ENCODE results near the gene P4HB. TPM values are rescaled to one million over a fixed set of nuclear protein-coding genes. Genes with fewer than 3 reads are reported as not detected.

P4HB gene
- total RNA-seq, 4 donors from 2014 or later: 685 to 999 (median 839) TPM

- intact Hi-C loops (cut with DNase I; ENCODE audit: low total_unique reads): no loop called here
- WGBS, 2 donors: 38 to 44% methylated on average over 17 to 18 of the region's 23 CpGs
- no peak overlapping the region for H3K4me3 ChIP-seq (ENCODE audit: low read depth, poor library complexity, severe bottlenecking)
- TF ChIP-seq CTCF (IDR thresholded peaks at IDR 0.05) (no peak), POLR2A (IDR thresholded peaks at IDR 0.05) (no peak)
- no peak for DNase-seq (ENCODE audit: low spot score in 2 of 2)
Observed at GRCh38 chr17:81867170-81867990, 7.0 kb upstream of the P4HB start.

GRCh38 chr17:81866440-81867169 is 6.3 kb upstream of the P4HB start:
- no peak for DNase-seq (ENCODE audit: low spot score in 2 of 2)
- 68 to 77% methylated on average over 9 to 18 of the region's 18 CpGs for WGBS, 2 donors
- H3K4me3 ChIP-seq (ENCODE audit: low read depth, poor library complexity, severe bottlenecking): no peak overlapping the region
- no peak for TF ChIP-seq CTCF (IDR thresholded peaks at IDR 0.05)
- no peak for TF ChIP-seq POLR2A (IDR thresholded peaks at IDR 0.05)
- intact Hi-C loops (cut with DNase I; ENCODE audit: low total_unique reads): no loop called here

- DNase-seq (ENCODE audit: low spot score in 2 of 2): peak in 1 of 2 donors; percentile 87
- 67 to 70% methylated on average over 18 of the region's 18 CpGs for WGBS, 2 donors
- no peak overlapping the region for H3K4me3 ChIP-seq (ENCODE audit: low read depth, poor library complexity, severe bottlenecking)
- intact Hi-C loops (cut with DNase I; ENCODE audit: low total_unique reads): no loop called here
- no peak for TF ChIP-seq CTCF (IDR thresholded peaks at IDR 0.05)
- no peak for TF ChIP-seq POLR2A (IDR thresholded peaks at IDR 0.05)
Observed at GRCh38 chr17:81865733-81866439, 5.6 kb upstream of the P4HB start.

- TF ChIP-seq CTCF (IDR thresholded peaks at IDR 0.05) (no peak), POLR2A (IDR thresholded peaks at IDR 0.05) (no peak)
- intact Hi-C loops (cut with DNase I; ENCODE audit: low total_unique reads): no loop called here
- DNase-seq (ENCODE audit: low spot score in 2 of 2): no peak
- 93 to 95% methylated on average over 8 of the region's 8 CpGs for WGBS, 2 donors
- H3K4me3 ChIP-seq (ENCODE audit: low read depth, poor library complexity, severe bottlenecking): no peak overlapping the region
Observed at GRCh38 chr17:81865358-81865732, 5.0 kb upstream of the P4HB start.

- 72 to 86% methylated on average over 9 of the region's 9 CpGs for WGBS, 2 donors
- TF ChIP-seq POLR2A (IDR thresholded peaks at IDR 0.05) (no peak), CTCF (IDR thresholded peaks at IDR 0.05) (no peak)
- DNase-seq (ENCODE audit: low spot score in 2 of 2): no peak
- intact Hi-C loops (cut with DNase I; ENCODE audit: low total_unique reads): no loop called here
- H3K4me3 ChIP-seq (ENCODE audit: low read depth, poor library complexity, severe bottlenecking): no peak overlapping the region
Observed at GRCh38 chr17:81863833-81864768, 3.8 kb upstream of the P4HB start.

Measured in lower leg skin (tissue), 4 donors.